Germinal center (tissue), 1 donor: ENCODE results near the gene ERBB4.

Experiments used
- DNase-seq: peaks from one replicate; pipeline ENCODE4 v3.0.0; 2012; ENCODE audit warnings: mixed read lengths, low spot score

Gene ERBB4

DNA sequence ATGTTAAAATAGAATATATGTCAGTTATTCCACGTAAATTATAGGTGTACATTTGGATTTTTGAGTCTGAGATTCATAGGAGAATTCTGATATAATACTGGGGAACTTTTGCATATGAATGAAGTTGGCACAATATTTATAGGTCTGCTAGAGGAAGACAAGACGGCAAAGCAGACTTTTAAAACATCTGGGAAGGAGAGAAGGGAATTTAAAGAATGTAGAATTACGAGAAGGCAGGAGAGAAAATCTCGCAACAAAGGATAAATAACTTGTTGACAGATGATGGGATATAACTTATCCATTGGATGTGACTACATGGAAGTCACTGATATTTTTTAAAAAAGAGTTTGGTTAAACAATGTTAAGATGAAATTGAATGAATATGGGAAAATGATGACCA lies 615.6 kb downstream of the ERBB4 start:
- DNase-seq: no peak

DNA sequence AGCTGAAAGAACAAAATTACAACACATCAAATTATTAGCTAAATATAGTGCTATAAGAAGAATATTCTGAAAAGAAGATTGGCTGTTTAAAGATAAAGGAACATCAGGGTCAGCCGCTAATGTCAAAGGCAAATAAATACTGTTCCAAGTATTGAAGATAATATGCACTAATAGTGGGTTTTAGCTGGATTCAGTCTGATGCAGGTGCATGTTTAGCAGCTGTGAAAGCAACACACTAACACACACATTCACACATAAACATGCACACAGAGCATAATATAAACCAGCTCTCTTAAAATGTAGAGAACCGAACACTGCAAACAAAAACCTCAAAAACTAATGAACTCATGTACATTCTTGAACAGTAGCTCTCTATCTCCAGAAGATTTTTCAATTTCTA lies 634.6 kb downstream of the ERBB4 start:
- no peak for DNase-seq

DNA sequence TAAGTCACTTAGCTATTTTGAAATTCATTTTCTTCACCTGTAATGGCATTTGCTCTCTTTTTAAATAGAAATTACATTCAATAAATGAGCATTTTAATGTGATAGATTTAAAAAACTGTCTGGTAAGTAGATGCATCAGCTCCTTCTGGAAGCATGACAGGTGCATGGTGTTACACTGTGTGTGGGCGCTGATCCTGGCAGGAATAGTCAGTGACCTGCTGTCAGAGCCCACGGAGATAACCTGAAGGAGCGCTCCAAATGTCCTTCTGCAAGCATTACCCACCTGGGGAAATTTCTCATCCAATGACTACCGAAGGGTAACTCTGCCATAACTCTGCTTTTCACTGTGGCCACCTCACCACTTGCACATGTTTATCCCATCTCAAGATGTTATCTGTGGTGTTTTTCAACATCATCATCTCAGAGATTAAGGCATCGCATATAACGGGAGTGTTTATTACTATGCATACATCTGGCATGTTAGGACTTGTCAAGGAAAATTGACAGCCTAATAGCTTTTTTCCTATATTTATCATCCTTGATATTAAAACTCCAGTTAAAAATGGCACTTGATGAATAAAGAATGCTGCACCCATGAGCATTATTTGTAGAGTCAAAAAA lies 637.3 kb downstream of the ERBB4 start:
- DNase-seq: no peak

DNA sequence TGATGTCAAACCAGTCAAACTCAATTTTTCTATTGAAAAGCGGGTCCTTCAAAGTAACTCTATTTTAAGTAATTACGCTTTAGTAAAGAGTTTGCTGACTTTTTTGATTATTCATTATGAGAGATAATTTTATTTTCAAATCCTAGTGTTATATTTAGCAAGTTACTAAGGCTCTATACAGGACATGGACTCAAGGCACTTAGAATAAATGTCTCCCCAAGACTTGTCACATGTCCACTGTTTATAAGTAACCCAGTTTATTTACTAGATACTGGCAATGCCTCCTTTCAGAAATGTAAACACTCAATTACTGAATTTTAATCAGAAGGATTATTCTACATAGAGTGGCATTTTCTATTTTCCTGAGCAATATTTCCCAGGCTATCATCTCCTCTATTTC lies 638.1 kb downstream of the ERBB4 start:
- DNase-seq: no peak

DNA sequence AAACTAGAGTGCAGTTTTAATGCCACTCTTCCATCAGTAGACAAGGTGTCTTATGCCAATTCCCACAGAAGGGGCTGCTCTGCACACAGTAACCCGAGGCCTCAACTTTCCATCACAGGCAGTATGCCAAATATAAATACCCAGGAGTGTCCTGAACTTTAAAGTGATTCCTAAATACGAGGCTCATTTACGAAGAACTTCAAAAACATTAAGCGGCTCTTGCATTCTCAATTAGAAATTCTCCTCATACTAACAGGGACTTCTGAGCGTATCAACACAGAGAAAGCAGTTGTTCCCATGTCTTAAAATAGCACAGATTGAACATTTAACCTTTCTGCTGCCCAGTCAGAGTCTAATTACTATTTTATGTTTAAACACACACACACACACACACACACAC lies 638.6 kb downstream of the ERBB4 start:
- DNase-seq: no peak

DNA sequence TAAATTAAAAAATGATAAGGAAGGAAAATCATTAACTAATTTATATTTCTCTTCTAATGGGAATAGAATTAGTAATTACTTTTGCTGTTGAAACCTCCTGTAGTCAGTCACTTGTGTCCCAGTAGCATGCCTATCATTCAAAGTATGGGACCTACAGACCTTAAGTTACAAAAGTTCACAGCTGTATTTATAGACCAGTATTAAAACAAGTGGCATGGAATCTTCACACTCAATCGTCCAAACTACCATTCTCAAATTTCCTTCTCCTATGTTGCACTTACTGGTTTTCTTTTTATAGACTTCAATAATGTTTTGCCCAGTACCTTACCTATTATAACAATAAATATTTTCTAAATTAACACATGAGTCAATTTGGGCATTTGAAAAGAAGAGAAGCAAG lies 639.9 kb downstream of the ERBB4 start:
- no peak for DNase-seq

DNA sequence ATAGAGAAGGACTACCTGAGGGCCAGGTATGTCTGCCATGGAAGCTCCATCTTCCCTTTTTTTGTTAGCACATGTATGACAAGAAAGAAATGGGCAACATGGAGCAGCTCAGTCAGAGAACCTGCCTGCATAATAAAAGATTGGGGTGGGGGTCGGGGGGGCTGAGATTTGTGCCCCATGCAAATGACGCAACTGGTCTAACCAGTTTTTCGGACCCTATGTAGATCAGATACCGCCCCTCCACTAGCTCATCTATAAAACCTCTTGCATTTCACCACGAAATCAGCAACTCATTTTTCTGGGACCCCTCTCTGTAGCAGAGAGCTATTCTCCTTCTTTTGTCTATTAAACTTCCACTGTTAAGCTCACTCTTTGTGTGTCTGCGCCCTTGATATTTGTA lies 657.2 kb downstream of the ERBB4 start:
- no peak for DNase-seq

DNA sequence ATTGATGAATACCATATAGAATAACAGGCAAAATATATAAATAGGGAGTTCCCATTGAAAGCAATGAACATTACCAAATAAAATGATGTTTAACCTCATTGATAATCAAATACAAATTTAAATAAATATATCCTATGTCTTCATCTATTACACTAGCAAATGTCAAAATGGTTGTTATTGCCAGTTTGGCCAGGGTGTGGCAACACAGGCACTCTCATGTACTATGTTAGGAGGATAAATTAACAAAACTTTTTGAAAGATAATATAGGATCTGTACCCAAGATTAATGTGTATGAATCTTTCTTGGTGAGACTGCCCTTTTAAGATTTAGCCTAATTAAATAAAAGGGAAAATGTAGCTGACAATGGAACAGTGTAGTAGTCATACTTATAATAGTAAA lies 659.3 kb downstream of the ERBB4 start:
- no peak for DNase-seq

DNA sequence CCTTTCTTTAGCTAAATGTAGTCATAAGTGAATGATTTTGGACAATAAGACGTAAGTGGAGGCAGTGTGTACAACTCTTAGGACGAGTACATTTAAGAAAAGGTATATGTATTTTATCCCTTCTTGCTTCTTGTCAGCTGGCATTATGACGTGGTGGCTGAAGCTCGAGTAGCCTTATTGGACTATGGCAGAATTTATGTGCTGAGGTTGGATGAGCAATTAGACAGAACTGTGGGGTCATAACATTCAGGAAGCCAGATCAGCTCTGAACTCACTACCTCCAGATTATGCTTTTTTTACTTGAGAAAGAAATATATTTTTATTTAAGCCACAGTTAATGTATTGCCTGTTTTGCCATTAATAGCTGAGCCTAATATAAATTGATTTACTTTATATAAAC lies 661.5 kb downstream of the ERBB4 start:
- DNase-seq: no peak

DNA sequence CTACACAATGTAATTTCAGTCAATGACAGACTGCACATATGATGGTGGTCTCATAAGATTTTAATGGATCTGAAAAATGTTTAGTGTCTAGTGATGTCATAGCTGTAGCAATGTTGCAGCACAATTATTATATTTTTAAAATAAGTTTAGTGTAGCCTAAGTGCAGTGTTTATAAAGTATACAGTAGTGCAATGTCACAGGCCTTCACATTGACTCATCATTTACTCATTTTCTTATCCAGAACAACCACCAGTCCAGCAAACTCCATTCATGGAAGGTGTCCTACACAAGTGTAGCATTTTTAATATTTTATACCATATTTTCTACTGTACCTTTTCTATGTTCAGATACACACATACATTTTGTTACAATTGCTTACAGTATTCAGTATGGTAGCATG lies 663.1 kb downstream of the ERBB4 start:
- no peak for DNase-seq

DNA sequence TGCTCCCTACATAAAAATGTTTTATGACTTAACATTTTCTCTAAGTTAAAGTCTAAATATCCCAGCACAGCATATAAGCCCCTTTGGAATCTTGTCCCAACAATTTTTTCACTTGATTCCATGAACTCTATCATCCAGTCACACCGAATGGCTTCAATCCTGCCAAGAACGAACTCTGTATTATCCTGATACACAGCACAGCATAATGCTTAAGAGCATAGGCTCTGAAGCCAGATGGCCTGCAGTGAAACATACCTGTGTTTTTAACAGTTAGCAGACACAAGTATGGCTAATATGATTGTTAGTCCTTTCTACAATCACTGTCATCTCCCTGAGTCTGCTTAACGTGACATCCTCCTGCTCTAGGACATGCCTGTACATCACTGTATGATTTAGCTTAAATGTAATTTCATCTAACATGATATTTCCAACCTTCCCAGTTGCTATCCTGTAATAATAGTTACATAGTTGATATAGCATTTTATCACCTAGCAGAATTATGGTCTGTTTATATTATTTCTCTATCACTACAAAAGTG lies 669.5 kb downstream of the ERBB4 start:
- DNase-seq: no peak

DNA sequence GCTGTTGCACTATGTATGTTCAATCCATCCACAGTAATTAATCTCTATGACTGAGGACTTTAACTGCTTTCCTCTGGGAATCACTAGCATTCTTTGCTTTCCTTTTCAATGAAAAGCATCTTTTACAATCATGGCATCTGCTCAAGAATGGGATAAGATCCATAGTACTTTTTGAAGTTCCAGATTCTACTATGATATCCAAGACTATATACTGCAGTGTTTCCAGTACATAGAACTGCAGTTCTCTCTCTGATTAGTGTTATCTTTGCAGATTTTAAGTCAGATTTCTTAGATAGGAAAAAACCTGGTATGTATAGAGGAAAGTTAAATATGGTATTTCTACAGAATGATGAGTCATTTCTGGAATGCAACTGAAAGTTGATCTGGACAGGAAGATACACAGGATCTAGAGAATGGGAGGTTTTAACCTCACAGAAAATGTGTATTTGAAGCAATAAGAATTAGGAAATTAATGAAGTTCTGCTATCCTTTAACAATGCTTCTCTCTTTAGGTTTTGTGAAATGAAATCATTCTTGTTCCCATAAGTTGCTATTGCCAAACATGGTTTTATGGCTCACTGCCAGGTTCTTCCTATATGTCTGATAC lies 670.7 kb downstream of the ERBB4 start:
- no peak for DNase-seq

DNA sequence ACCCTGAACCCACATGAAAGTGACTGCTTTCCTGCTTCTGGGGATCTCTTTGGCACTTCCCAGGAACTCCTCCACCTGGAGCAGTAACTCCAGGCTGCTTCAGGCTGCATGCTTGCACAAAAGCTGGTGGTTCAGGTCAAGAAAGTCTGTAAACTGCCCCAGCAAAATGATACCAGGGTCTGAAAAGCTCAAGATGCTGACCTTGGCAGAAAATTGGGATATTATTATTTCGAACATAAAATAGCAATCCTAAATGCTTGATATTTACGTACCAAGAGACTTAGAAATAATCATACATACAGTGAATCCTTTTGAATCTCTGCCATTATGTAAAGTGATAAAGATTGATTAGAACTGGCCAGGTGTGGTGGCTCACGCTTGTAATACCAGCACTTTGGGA lies 674.3 kb downstream of the ERBB4 start:
- DNase-seq: no peak

DNA sequence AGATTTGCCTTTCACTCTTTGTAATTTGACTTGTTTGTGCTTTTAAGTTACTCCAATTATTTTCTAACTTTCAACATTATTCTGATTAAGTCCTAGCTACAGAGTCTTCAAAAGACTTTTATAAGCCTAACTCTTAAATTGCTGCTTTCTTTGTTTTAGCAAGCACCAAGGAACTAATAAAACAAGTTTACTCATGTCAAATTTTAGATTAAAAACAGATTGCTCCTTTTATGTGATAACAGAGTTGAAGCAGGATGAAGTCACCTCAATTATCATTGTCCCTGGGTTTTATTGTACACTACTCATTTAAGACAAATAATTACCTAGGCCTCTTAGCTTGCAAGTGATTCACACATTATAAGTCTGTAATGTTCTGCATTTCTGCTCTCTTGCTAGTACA lies 678.4 kb downstream of the ERBB4 start:
- no peak for DNase-seq

DNA sequence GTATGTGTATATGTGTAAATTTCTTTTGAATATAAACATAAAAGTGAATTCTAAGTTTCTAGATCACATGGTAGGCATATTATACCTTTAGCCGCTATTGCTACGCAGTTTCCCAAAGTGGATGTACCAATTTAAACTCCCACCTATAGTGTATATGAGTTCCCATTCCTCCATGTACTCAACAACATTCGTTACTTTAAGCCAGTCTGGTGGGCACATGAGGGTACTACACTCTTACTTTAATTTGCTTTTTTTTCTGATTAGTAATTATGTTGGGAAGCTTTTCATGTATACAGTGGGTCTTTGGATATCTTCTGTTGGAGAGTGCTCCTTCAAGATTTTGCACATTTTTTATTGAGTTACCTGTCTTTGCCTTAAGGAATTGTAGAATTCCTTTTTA lies 683.8 kb downstream of the ERBB4 start:
- DNase-seq: no peak

DNA sequence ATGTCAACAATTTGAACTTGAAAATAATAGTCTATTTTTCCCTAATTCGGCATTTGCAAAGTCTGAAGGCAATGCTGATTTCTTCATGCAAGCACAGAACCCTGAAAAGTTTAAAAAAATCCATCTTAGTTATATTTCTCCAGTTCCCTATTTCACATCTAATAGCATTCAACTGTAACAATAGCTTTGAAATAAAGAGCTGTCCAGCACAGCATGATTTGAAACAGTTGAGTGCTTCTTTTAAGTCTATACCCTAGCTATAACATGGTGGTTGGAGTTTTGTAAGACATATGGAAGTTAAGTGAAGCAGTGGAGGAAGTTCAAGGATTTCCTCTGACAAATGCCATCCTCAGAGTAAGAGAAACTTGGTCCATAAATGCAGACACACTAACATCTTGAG lies 691.9 kb downstream of the ERBB4 start:
- DNase-seq: no peak

DNA sequence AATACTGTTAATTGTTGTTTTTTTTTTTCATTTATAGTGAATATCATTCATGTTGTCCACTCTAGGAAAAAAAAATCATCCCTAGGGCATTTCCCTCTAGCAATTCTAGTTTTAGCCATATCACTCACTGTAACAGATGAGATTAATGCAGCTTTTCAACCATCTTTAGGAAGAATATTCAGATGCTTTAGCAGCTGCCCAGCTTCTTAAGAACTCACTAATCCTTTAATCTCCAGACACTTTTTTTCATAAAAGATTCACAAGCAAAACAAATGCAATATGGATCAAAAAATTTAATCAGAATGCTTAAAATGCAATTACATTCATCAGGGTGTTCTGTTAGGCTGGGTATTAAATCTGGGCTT lies 692.6 kb downstream of the ERBB4 start:
- no peak for DNase-seq

DNA sequence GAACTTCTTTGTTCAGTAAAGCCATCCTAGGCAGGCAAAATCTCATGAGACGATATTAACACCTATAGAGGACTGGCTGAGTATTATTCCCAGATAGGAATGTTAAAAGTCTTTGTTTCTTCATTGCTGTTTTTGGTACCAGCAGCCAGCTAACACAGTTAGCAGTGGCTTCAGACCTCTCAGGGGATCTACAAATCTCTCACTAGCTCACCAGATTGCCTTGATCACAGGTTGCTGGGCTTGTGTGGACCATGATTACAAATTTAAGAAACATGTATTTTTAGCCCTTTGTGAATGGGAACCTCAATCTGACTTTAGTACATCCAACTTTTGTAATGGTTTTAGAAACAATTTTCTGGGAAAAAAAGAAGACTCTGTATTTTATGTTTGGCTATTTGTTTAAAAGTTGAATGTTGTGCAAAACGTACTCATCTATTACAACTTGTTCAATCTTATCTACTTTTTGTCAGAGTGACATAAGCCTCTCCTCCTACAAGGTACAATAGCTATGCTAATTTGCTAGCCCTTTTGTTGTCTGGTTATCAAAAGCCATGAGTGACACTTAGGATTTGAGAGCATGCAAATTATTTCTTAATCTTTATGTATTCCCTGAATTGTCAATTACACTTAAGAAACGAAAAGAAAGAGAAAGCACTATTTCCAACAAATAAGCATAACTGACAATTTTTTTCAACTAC lies 693.1 kb downstream of the ERBB4 start:
- DNase-seq: no peak

DNA sequence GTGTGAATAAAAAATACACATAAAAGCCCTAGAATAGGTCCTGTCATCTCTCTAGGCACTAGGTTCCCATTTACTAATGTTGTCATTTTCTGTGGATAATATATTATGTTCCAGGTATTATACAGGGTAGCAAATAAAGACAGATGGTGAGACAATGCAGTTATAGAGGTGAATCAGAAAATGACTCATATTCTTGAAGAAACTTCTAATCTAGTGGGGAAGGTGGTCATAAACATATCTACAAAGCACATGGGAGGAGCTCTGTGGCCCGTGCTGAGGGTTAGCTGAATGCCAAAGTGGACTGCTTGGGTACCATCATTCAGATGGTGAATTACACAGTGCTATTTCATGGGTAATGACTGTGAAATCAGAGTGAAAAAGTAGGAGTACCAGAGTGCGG lies 700.9 kb downstream of the ERBB4 start:
- no peak for DNase-seq

DNA sequence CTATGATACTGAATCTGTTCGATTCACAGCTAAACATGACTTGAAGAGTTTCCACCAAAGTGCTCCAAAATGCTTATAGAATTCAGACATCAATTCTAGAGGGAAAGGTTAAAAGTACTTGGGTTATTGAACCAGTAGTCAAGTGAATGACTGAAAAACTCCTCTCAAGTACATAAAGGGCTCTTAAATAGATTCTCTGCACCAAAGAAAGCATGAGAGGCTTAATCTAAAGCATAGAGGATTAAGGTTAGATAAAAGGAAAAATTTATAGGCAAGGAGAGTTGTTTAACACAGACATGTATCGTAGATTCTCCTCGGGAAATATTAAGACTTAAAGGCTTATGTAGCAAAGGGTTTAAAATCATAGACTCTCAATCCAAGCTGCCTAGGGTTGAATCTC lies 701.4 kb downstream of the ERBB4 start:
- no peak for DNase-seq

DNA sequence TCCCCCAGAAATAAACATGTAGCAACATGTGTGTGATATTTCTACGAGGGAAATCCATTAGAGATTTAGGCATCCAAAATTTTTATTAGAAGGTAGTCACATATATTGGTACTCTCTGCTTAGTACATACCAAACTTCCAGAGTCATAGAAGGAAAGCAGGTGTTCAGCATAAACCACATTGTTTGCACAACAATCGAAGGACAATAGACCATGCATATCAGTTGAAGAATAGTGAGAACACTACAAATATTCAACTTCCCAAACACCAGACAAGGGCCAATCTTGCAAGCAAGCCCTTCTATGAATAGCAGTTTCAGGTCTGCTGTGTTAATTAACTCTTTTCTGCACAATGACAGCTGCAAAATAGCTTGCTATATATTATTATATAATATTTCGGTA lies 702.2 kb downstream of the ERBB4 start:
- no peak for DNase-seq

DNA sequence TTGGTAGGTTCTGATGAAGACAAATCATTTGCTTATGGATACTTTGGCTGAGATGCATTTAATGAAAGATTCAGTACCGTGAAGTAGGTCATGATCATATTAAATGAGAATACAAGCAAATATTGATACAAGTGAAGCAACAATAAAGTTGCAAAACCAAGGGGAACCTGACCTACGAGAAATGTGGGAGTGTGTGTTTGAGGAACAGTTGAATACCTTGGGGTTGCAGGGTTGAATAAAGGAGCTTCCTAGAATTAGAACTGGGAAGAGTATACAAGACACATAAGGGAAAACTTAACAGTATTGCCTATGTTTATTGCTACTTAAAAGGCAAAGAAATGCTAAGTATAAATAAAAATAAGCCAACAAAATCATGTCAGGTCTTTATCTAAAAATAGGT lies 702.9 kb downstream of the ERBB4 start:
- DNase-seq: no peak

DNA sequence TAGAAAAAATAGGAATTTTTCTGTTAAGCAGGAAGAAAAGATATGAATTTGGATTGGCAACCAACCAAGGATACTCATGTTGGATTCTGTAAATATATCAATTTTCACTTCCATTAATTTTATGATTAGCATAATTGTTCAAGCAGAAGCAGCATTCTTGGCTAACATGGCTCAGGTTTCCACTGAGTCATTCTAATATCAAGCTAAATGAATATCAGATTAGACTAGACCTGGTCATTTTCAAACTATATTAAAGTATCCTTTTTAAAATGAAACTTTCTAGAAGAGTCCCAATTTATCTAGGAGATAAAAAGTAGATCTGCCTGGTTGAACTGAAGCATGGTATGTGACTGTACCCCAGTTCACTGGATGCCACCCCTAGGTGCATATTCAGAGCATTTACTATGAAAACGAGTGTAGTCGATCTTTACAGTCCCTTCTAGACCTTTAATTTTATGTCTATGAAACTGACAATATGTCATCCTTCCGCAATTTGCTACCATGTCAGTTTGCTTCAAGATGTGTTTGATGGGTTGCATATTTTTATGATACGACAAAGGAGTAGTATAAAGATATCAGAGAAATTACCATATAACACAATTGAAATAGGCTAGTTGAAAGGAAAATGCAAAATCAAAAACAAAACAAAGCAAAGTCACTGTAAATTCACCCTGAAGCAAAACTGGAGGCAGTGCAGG lies 704.9 kb downstream of the ERBB4 start:
- no peak for DNase-seq
